HG02759 (cell line): ENCODE results near the gene GMCL2.

Source experiments
- ATAC-seq: cut with Tn5 transposase; IDR thresholded peaks from one replicate; pipeline ENCODE4 v1.9.1; 2021; ENCODE audit warnings: mild to moderate bottlenecking, moderate library complexity; ENCODE audit not compliant: unreplicated experiment

GMCL2 gene

GRCh38 chr5:178147406-178147805 lies 39.8 kb downstream of the GMCL2 start:
- ATAC-seq, result no peak

GRCh38 chr5:178145965-178146820 lies 41.0 kb downstream of the GMCL2 start:
- ATAC-seq, result peak; percentile 68

GRCh38 chr5:178143901-178144300 lies 43.3 kb downstream of the GMCL2 start:
- ATAC-seq, result no peak

GRCh38 chr5:178143246-178143645 lies 43.9 kb downstream of the GMCL2 start:
- ATAC-seq, result no peak

GRCh38 chr5:178142642-178143041 lies 44.5 kb downstream of the GMCL2 start:
- no peak for ATAC-seq

GRCh38 chr5:178141550-178141949 lies 45.6 kb downstream of the GMCL2 start:
- ATAC-seq, result no peak

GRCh38 chr5:178137991-178138390 lies 49.2 kb downstream of the GMCL2 start:
- no peak for ATAC-seq

GRCh38 chr5:178136990-178137389 lies 50.2 kb downstream of the GMCL2 start:
- ATAC-seq, result no peak
